GM04504 (cell line): Measurements from ENCODE around the gene HAS3.
"Not testable (repeated sequence)": the region's sequence is repeated elsewhere in the genome, so short reads cannot be mapped to it uniquely, and the experiment has no call there.

ENCODE experiments used
- DNase-seq: peaks from one replicate; pipeline ENCODE4 v3.0.0-alpha.2; 2012; ENCODE audit warnings: low read depth

Gene HAS3

GRCh38 chr16:69145658-69146057 is 40.2 kb downstream of the HAS3 start:
- no peak for DNase-seq

GRCh38 chr16:69149621-69150020 is 44.2 kb downstream of the HAS3 start:
- not testable (repeated sequence) for DNase-seq

DNA sequence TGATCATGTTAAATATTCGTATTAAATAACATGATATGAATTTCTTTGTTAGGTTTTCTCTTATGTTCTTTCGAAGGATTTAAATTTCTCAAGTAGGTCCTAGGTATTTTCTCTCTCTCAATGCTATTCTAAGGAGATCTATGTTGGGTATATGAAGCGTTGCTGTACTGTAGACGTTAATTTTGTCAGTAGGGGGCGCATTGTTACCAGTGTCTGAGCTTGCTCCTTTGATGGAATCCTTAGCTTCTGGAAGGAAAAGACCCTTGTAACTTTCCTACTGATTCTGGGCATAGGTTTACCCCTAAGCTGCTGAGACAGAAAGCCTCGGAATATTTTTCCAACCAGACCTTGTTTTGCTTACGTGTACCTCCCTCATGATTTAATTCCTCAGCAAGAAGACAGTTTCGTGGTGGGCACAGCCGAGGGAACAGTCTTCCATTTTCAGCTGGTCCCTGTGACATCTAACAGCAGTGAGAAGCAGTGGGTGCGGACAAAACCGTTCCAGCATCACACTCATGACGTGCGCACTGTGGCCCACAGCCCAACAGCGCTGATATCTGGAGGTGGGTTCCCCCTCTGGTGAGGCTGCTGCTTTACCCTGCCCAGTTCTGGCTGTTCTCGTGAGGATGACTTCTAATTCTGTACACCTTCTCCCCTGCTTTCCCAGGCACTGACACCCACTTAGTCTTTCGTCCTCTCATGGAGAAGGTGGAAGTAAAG is 44.9 kb downstream of the HAS3 start:
- DNase-seq = peak; percentile 60

GRCh38 chr16:69157196-69157595 is 51.7 kb downstream of the HAS3 start:
- DNase-seq = no peak

DNA sequence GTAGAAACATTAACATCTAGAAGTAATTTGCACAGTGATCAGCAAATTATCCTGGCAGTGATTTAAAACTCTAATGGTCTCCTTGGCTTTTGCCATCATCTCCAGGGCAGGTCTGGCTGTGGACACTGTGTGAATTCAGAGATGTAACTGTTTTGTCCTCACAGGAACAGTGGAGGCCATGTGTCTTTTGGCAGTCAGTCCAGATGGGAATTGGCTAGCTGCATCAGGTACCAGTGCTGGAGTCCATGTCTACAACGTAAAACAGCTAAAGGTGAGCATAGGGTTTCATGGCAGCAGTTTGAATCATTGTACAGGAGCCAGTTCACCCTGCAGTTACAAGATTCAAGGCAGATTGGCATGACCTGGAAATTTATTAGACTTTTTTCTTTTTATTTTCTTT is 54.7 kb downstream of the HAS3 start:
- DNase-seq = no peak

- no peak for DNase-seq
Measured at GRCh38 chr16:69165584-69165983, 60.1 kb downstream of the HAS3 start.

GRCh38 chr16:69166221-69166833 is 60.9 kb downstream of the HAS3 start:
- no peak for DNase-seq

DNA sequence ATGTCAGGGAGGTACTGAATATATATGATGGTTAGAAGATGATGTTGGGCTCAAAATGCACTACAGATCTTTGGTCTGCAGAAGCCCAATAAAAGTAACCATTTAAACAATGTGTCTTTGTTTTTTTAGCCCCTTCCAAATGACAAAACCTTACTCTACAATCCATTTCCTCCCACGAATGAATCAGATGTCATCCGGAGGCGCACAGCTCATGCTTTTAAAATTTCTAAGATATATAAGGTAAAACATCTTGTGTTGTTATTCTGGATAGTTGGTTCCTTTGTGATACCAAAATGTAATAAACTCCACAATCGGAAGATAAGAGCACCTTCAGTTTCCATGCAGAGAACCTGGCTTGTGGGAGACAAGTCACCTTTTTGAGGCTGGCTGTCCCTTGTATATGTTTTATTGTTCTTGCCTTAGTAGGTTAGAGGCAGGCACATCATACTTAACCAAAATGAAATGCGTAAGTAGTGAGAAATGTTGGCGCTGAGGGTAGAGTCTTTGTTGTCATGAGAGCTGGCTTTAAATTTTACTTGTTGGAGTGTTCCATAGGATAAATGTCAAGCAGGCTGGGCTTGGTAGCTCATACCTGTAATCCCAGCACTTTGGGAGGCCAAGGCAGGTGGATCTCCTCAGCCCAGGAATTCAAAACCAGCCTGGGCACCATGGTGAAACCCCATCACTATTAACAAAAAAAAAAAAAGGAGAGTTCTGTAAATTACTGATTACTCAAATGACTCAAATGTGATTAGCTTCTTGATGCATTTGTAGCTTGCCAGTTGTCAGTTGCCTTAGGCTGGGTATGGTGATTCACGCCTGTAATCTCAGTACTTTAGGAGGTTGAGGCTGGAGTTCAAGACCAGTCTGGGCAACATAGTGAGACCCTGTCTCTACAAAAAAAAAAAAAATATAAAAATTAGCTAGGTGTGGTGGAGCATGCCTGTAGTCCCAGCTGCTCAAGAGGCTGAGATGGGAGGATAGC is 61.8 kb downstream of the HAS3 start:
- DNase-seq = no peak
